Astrocyte of the spinal cord (primary cell): ENCODE data around the gene SMS.

Experiments used
- DNase-seq: peaks from one replicate; pipeline ENCODE4 v3.0.0; 2011; ENCODE audit warnings: low read depth, low spot score
- H3K4me3 ChIP-seq: 2 replicates; pipeline ENCODE4 v1.5.1; 2011; ENCODE audit warnings: low read depth, mild to moderate bottlenecking, low read length, moderate library complexity
- in situ Hi-C: cut with HindIII; loops from 2 replicates; pipeline ENCODE4 v1.10.0; 2017; ENCODE audit warnings: low sequenced_read_pairs
- TF ChIP-seq, protein P1 (sequence below): IDR thresholded peaks from 2 replicates; pipeline ENCODE4 v1.5.1; 2012; ENCODE audit warnings: low read depth, mild to moderate bottlenecking, low read length, inconsistent platforms

SMS gene

GRCh38 chrX:21934414-21934813 lies 6.1 kb upstream of the SMS start:
- in situ Hi-C loops: no loop called here
- TF ChIP-seq, protein P1, sequence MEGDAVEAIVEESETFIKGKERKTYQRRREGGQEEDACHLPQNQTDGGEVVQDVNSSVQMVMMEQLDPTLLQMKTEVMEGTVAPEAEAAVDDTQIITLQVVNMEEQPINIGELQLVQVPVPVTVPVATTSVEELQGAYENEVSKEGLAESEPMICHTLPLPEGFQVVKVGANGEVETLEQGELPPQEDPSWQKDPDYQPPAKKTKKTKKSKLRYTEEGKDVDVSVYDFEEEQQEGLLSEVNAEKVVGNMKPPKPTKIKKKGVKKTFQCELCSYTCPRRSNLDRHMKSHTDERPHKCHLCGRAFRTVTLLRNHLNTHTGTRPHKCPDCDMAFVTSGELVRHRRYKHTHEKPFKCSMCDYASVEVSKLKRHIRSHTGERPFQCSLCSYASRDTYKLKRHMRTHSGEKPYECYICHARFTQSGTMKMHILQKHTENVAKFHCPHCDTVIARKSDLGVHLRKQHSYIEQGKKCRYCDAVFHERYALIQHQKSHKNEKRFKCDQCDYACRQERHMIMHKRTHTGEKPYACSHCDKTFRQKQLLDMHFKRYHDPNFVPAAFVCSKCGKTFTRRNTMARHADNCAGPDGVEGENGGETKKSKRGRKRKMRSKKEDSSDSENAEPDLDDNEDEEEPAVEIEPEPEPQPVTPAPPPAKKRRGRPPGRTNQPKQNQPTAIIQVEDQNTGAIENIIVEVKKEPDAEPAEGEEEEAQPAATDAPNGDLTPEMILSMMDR: no peak
- H3K4me3 ChIP-seq: no peak overlapping the region
- DNase-seq: no peak

DNA sequence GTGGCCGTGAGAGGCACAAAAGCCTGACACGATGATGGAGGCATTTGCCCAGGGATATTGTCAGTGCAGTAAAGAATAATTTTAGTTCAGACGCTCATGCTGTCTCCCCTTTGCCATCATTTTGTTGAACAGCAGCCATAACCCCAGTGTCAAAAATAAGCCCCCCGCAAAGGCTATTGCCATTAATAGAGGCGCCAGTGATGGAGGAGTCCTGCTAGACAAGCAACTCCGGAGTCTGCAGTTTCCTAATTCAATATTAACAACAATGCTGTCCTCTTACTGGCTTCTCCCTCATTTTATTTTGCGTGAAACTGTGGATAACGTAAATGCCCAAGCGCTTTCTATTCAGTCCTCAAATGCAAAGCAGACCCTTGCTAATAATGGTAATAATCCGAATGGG lies 603 bp upstream of the SMS start:
- TF ChIP-seq, protein P1: no peak
- H3K4me3 ChIP-seq: peak overlapping the region; percentile 20
- no peak for DNase-seq
- in situ Hi-C loops: no loop called here

- no peak overlapping the region for H3K4me3 ChIP-seq
- peak; percentile 91 for DNase-seq
- TF ChIP-seq, protein P1: no peak
- in situ Hi-C loops: no loop called here
Measured at GRCh38 chrX:21943460-21944135, 3.1 kb downstream of the SMS start.

DNA sequence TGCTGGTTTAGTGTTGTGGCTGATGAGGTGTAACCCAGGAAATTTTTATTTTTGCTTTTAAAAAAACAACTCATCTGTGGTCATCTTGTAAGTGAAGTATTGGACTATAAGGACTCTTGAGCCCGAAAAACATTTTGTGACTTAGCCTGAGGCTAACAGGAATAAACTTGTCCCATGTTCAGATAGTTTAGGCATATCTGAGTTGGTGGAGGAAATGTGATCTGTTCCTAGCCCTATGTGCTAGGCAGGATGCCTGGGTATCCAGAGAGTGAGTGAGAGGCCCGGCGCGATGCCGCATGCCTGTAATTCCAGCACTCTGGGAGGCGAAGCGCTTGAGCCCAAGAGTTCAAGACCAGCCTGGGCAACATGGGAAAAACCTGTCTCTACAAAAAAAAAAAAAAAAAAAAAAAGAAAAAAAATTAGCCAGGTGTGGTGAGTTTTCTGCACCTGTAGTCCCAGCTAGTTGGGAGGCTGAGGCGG lies 3.7 kb downstream of the SMS start:
- TF ChIP-seq, protein P1: no peak
- no peak for DNase-seq
- H3K4me3 ChIP-seq: no peak overlapping the region
- in situ Hi-C loops: no loop called here

DNA sequence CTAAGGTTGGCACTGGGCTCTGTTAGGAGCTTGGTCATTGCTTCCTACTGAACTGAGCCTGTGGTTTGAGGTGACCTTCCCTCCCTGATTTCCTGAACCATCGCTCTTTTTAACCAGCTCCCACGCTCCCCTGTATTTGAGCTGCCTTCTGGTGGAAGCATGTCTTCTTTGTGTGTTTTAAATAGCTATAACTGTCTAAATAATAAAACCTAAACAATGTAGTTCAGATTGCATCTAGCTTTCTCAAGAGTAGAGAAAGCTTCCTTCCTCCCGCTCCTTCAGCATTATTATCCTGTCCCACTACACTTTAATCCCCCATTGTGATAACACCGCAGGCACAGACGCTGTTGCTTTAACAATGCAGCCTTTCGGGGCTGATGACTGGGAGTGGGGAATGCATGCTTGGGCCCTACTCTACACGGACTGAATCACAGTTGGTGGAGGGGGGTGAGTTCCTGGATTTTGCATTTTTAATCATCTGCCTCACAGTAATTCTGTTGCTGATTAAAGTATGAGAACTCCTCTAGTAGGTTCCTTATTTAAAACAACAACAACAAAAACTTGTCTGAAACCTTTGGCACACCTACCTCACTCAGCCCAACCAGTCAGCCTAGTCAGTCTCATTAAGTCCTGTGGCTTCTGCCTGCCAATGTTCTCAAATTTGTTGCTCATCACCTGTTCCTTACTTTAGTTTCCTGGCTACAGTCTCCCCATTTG lies 6.6 kb downstream of the SMS start:
- in situ Hi-C loops: no loop called here
- peak; percentile 63 for DNase-seq
- TF ChIP-seq, protein P1: no peak
- no peak overlapping the region for H3K4me3 ChIP-seq

GRCh38 chrX:21947671-21948070 lies 7.2 kb downstream of the SMS start:
- TF ChIP-seq, protein P1: no peak
- in situ Hi-C loops: no loop called here
- no peak overlapping the region for H3K4me3 ChIP-seq
- DNase-seq: no peak
